A204.1 (cell line): Measurements from ENCODE around the gene KCNQ4.

Experiments used
- FAIRE-seq: peaks from 2 replicates; lab custom pipeline; 2012; peaks lifted over from hg19 to GRCh38; lab: Jason Lieb, UNC

Gene KCNQ4

GRCh38 chr1:40777224-40777970 lies 6.2 kb upstream of the KCNQ4 start:
- FAIRE-seq = no peak

DNA sequence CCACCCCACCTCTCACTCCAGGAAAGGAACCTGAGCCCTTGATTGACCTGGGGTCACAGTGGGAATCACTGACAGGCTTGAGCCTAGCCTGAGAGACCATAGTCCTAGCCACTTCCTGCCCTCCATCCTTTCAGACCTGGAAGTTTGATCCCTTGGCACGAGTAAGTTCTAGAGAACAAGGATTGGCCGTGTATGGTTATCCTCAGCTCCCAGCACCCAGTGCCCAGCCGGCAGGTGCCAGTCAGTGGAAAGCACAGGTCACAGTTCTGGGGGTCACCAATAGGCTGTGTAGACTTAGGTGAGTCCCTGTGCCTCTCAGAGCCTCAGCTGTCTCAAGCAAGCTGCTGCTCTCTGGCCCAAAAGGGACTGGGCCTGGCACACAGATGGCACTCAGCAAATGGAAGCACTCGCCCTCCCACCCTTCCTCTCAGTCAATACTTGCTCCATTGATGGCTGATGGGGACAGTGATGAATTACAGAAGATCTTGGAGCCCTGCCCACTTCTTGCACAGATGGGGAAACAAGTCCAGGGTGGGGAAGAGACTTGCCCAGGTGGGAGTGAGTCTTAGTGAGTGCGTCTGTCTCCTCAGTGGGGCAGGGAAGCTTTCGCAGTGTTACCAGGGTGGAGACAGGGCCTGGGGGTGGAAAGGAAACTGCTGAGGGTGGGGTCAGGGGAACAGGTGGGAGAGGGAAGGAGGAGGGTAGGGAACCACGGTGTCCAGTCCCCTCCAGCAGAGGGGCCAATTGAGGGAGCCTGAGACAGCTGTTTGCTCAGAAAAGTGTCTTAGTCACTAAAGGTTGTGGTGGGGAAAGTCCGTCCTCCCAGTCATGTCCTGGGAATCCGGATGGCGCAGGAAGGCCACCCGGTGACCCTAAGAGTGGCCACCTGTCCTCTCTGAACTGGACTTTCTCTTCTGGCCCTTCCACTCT lies 2.6 kb upstream of the KCNQ4 start:
- FAIRE-seq = no peak

DNA sequence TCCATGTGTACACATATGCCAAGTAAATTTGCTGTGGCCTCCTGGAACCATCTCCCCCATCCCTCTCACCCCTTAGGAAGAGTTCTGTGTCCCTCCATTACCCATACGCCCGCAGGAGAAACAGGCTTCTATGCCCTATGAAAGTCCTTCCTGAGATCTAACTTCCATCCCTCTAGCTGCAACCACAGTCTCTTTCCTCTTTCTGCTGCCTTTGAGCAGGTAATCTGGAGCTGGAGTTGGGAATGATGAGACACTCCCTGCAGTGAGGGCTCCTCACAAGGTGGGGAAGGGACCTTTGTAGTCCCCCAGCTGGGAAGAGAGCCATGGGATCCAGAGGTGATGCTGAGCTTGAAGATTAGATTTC lies 2.0 kb upstream of the KCNQ4 start:
- FAIRE-seq = no peak

- no peak for FAIRE-seq
Observed at GRCh38 chr1:40782371-40782956, 1.1 kb upstream of the KCNQ4 start.

DNA sequence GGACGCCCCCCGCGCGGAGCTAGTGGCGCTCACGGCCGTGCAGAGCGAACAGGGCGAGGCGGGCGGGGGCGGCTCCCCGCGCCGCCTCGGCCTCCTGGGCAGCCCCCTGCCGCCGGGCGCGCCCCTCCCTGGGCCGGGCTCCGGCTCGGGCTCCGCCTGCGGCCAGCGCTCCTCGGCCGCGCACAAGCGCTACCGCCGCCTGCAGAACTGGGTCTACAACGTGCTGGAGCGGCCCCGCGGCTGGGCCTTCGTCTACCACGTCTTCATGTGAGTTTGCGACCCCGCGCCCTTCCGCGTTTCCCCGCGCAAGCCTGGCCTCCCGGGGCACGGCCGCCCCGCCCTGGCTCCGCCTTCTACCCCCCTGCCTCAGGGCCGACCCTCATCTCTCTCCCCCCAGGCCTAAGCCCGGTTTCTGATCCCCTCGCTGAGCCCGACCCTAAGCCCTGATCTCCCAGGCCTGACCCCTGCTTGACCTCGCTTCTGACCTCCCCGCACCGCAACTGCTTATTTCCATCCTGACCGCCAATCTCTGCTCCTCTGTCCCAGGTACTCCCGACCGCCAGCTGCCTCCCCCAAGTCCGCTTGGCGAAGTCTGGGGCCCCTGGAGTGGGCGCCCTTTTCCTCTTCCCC lies 669 bp downstream of the KCNQ4 start:
- no peak for FAIRE-seq

GRCh38 chr1:40784771-40785151 lies 1.2 kb downstream of the KCNQ4 start:
- FAIRE-seq = no peak

DNA sequence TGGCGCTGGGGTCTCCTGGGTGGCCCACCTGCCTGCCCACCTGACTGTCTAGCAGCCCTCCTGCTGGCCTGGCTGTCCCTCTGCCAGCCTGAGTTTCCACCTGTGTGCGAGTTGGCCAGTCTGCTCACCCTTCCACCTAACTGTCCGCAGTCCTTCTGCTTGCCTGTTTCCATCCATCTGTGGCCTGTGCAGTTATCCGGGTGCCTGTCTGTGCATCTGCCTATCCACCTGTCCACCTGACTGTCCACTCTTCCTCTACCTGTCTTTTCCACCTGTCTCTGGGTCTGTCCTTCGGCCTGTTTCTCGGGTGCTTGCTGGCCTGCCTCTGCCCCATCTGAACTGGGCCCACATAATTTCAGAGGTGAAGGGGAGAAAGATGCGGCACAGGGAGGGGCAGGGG lies 1.9 kb downstream of the KCNQ4 start:
- FAIRE-seq = no peak

DNA sequence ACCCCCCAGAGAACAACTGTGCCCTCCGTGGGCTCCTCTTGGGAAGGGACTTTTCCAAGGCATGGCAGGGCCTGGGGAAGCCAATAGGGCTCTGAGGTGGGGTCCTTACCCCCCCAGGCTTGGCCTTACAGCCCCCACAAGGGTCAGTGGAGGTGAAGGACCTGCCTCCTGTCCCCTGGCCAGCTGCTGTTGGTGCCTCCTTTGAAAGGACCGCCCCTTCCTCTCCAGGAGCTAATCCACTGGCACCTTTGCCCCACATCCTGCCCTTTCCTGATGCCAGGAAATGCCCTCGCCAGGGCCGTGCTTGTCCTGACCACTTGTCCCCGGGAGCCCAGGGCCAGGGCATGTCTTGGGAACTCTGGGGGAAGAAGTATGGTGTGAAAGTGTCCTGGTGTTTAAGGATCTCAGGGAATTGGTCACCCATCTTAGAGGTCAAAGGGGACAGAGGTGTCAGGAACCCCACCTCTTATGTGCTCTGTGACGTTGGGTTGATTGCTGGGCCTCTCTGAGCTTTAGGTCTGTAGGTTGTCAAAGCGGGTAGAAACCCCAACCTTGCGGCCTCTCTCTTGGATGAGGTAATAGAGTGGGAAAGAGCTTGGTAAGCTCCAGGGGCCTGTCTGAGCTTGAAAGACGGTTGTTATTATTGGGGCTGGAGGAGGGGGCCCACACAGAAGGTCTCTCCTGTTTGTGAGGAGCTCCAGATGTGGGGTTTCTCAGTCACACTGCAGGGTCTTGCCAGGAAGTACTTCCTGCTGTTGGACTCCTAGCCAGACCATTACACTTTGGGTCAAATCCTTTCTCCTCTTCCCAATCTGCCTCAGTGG lies 2.8 kb downstream of the KCNQ4 start:
- no peak for FAIRE-seq

GRCh38 chr1:40786995-40787705 lies 3.6 kb downstream of the KCNQ4 start:
- no peak for FAIRE-seq

GRCh38 chr1:40787737-40788560 lies 4.4 kb downstream of the KCNQ4 start:
- FAIRE-seq = no peak

DNA sequence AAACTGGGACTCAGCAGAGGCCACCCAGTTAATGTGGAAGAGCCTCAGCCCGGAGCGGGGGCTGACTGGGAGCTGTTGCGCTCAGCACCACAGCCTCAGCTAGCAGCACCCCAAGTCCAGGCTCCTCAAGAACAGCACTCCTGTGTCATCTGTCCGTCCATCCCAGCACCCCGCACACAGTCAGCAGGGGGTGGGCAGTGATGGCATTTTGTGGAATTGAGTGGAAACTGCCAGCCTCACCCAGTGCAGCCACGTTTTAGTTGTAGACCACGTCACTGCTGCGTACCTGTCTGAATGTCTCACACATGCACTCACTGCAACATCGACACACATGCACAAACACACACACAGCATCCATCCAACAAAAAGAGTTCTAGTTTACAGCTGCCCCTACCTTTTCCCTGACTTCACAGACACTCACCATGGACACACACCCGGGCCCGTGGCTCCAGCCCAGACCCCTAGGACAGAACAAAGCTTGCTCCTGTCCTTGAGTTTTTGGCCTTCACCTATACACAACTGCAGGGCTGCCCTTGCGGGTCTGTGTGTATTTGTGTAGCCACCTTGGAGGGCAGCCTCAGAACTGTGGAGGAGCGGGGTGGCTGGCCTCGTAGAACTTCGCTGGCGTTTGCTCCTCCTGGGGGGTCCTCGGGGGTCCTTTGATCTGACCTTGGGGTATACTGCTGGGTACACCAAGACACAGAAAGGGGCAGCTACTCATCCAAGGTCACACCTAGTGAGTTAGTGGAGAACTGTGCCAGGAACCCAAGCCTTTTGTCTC lies 5.2 kb downstream of the KCNQ4 start:
- no peak for FAIRE-seq

GRCh38 chr1:40789342-40789598 lies 5.7 kb downstream of the KCNQ4 start:
- FAIRE-seq = no peak

- no peak for FAIRE-seq
Observed at GRCh38 chr1:40789661-40790430, 6.3 kb downstream of the KCNQ4 start.

DNA sequence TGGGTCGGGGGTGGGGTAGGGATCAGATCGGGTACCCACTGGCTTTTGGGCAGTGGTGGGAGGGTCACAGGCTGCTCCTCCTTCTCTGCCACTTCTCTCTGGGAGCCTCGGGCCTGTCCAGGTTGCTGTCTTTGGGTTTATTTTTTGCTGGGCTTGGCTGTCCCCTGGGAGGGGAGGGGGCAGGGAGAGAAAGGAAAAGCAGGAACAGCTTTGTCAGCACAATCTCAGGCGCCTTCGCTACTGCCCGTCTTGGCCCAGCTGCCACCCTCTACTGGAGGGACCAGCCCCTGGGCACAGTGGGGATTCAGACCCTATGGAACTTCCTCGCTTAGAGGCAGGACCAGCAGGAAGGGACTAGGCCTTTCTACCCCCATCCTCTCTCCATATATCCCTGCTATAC lies 8.4 kb downstream of the KCNQ4 start:
- FAIRE-seq = no peak

GRCh38 chr1:40793617-40794016 lies 10.0 kb downstream of the KCNQ4 start:
- FAIRE-seq = no peak

GRCh38 chr1:40794048-40794447 lies 10.5 kb downstream of the KCNQ4 start:
- no peak for FAIRE-seq

DNA sequence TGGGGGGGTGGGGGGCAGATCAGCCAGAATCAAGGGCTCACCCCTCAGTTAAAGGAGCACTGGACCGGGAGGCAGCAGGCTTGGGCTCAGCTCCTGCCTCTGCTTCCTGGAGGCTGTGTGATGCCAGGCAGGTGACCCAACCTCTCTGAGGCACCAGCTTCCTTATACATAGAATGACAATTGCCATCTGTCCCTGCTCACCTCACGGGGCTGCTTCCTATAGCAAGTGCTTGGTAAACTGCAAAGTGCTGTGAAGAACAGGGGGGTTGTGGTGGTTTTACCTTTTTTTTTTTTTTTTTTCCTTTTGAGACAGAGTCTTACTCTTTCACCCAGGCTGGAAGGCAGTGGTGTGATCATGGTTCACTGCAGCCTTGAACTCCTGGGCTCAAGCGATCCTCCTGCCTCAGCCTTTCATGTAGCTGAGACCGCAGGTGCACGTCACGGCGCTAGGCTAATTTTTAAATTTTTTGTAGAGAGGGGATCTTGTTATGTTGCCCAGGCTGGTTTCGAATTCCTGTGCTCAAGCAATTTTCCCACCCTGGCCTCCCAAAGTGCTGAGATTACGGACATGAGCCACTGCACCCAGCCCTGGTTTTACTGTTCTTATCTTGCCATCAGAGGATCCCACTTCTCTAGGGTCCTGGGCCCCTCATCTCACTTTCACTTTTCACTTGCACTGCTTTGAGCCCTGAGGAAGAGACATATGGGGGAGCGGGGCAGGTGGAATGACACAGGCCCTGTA lies 11.6 kb downstream of the KCNQ4 start:
- FAIRE-seq = no peak
